Suprapubic skin (tissue), 4 donors: ENCODE results near the gene SEC24B. TPM values are rescaled to one million over a fixed set of nuclear protein-coding genes. Genes with fewer than 3 reads are reported as not detected.

Source experiments
- DNase-seq, 2 donors: peaks; one replicate each; pipeline ENCODE4 v3.0.0-alpha.2; 2019; ENCODE audit warnings: low spot score in 2 of 2
- H3K27ac ChIP-seq: fragments of 200-600 bp; sonication (generic); one replicate; pipeline ENCODE4 v1.5.1; 2019
- H3K27me3 ChIP-seq: fragments of 200-600 bp; sonication (generic); one replicate; pipeline ENCODE4 v1.5.1; 2019
- H3K36me3 ChIP-seq: fragments of 200-600 bp; sonication (generic); one replicate; pipeline ENCODE4 v1.5.1; 2019
- H3K4me1 ChIP-seq: fragments of 200-600 bp; sonication (generic); one replicate; pipeline ENCODE4 v1.5.1; 2019
- H3K4me3 ChIP-seq: fragments of 200-600 bp; sonication (generic); one replicate; pipeline ENCODE4 v1.5.1; 2019; ENCODE audit warnings: mild to moderate bottlenecking
- H3K9me3 ChIP-seq: fragments of 200-600 bp; sonication (generic); one replicate; pipeline ENCODE4 v1.5.1; 2019
- CTCF ChIP-seq, 2 donors: fragments of 200-600 bp in 1 of 2; fragments of 450-650 bp in 1 of 2; sonication (generic) in 1 of 2; IDR thresholded peaks; one replicate each; pipeline ENCODE4 v1.5.1; 2016 to 2019; ENCODE audit warnings: antibody characterized with exemption in 2 of 2, mild to moderate bottlenecking in 1 of 2, moderate library complexity in 1 of 2
- EP300 ChIP-seq: sonication (generic); formaldehyde crosslinking; IDR thresholded peaks from one replicate; pipeline ENCODE4 v1.6.1; 2017; ENCODE audit warnings: antibody characterized with exemption
- POLR2A ChIP-seq, 2 donors: fragments of 450-650 bp; IDR thresholded peaks; one replicate each; pipeline ENCODE4 v1.6.1; 2017; ENCODE audit warnings: antibody characterized with exemption in 2 of 2, mild to moderate bottlenecking in 2 of 2, moderate library complexity in 2 of 2
- POLR2AphosphoS5 ChIP-seq, 3 donors: sonication (generic); formaldehyde crosslinking; IDR thresholded peaks; one replicate each; pipeline ENCODE4 v1.6.1; 2017; ENCODE audit warnings: antibody characterized with exemption in 3 of 3
- WGBS: methylation state at CpG from one replicate; pipeline ENCODE4 v1.1.5; 2018; 5-methylcytosine and 5-hydroxymethylcytosine counted together
- total RNA-seq, 4 donors: library from RNA; depleted of rRNA; stranded (reverse); fragments of >200 nt; gene quantifications; one replicate each; pipeline ENCODE4 v1.1.0, GENCODE V29; 2016

The SEC24B gene
- 10 to 100 TPM; 38.6 to 77.6 (median 46.1) TPM for total RNA-seq

GRCh38 chr4:109433205-109434006, at the start of gene SEC24B:
Gene SEC24B, plus strand, starts transcription at chr4:109433815. Its CDS starts 55 bp downstream, at chr4:109433870.
- Histone ChIP-seq H3K36me3 (no peaks in the 10 kb centered on the region), H3K4me3 (peak within 1 kb of the TSS; percentile 89), H3K4me1 (peaks cover 47% of the 10 kb centered on the region), H3K27ac (peak within 1 kb of the TSS; percentile 94), H3K9me3 (no peaks in the 10 kb centered on the region), H3K27me3 (no peaks in the 10 kb centered on the region)
- TF ChIP-seq CTCF (IDR thresholded peaks at IDR 0.05) (peak; percentile 77 to 98), EP300 (no peak), POLR2AphosphoS5 (IDR thresholded peaks at IDR 0.05) (peak in 1 of 3 donors; percentile 52), POLR2A (IDR thresholded peaks at IDR 0.05) (peak in 1 of 2 donors; percentile 81)
- DNase-seq = peak; percentile 92 to 95
- WGBS = 1% methylated on average over 69 of the region's 87 CpGs

GRCh38 chr4:109383823-109384222, 49.8 kb upstream of the SEC24B start:
- TF ChIP-seq EP300 (no peak), POLR2AphosphoS5 (IDR thresholded peaks at IDR 0.05) (no peak), POLR2A (IDR thresholded peaks at IDR 0.05) (no peak), CTCF (IDR thresholded peaks at IDR 0.05) (no peak)
- Histone ChIP-seq H3K4me3 (no peak overlapping the region), H3K4me1 (no peaks in the 10 kb centered on the region), H3K27ac (no peak overlapping the region), H3K9me3 (no peaks in the 10 kb centered on the region), H3K36me3 (no peaks in the 10 kb centered on the region), H3K27me3 (no peaks in the 10 kb centered on the region)
- WGBS = 90% methylated on average over 4 of the region's 6 CpGs
- no peak for DNase-seq

GRCh38 chr4:109385260-109385659, 48.4 kb upstream of the SEC24B start:
- DNase-seq = no peak
- H3K4me1 ChIP-seq = no peaks in the 10 kb centered on the region
- H3K4me3 ChIP-seq = no peak overlapping the region
- TF ChIP-seq EP300 (no peak), POLR2AphosphoS5 (IDR thresholded peaks at IDR 0.05) (no peak), CTCF (IDR thresholded peaks at IDR 0.05) (no peak), POLR2A (IDR thresholded peaks at IDR 0.05) (no peak)
- no peaks in the 10 kb centered on the region for H3K9me3 ChIP-seq
- WGBS = 100% methylated on average over 4 of the region's 5 CpGs
- H3K36me3 ChIP-seq = no peaks in the 10 kb centered on the region
- no peak overlapping the region for H3K27ac ChIP-seq
- H3K27me3 ChIP-seq = no peaks in the 10 kb centered on the region

GRCh38 chr4:109389369-109390114, 44.1 kb upstream of the SEC24B start:
- Histone ChIP-seq H3K27me3 (no peaks in the 10 kb centered on the region), H3K9me3 (no peaks in the 10 kb centered on the region), H3K4me1 (no peaks in the 10 kb centered on the region), H3K4me3 (no peak overlapping the region), H3K36me3 (no peaks in the 10 kb centered on the region), H3K27ac (no peak overlapping the region)
- no peak for DNase-seq
- WGBS = 57% methylated on average over 7 of the region's 7 CpGs
- TF ChIP-seq POLR2A (IDR thresholded peaks at IDR 0.05) (no peak), EP300 (no peak), POLR2AphosphoS5 (IDR thresholded peaks at IDR 0.05) (no peak), CTCF (IDR thresholded peaks at IDR 0.05) (no peak)
